DMS79 (cell line): ENCODE results near the gene CD36.

Experiments used
- DNase-seq: peaks from one replicate; lab custom pipeline; 2025; lab: John Stamatoyannopoulos, UW

The CD36 gene

GRCh38 chr7:80703272-80703671 is 64.8 kb downstream of the CD36 start:
- no peak for DNase-seq

DNA sequence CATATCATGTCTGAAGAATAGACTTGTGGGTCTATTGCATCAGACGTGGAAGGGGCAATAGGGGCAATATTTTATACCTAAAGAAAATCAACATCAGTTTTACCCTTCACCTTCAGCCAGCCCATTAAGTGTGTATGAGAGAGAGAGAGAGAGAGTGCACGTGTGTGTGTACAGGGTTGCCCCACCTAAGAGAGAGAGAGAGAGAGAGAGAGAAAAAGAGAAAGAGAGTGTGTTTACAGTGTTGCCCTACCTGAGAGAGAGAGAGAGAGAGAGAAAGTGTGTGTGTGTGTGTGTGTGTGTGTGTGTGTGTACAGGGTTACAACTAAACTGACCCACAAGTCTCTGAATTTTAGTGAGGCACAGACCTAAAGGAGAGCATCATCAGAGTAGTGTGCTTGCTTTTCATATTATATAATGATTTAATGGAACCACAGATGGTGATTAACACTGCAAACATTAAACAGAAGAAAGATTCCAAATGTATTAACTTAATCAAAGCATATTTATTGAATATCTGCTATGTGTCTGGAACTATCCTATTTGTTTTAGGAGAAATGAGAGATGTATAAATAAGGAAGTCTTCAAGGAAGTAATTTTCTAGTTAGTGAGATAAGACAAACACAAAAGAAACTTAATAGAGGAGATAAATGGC is 66.8 kb downstream of the CD36 start:
- no peak for DNase-seq

DNA sequence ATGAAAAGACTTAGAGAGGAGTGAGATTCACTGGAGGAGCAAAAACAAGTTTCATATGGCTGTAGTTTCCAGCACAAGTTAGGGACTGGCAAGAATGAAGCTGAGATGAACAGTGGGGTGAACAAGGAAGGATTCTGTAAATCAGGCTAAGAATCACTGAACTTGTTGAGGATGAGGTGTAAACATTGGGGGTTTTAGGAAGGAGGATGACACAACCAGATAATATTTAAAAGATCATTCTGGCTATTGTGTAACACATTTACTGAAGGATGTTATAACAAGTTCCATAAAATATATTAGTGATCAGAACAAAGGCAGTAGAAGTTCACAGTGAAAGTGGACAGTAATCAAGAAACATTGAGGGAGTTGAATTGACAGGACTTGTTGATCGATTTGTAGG is 68.9 kb downstream of the CD36 start:
- DNase-seq: no peak

DNA sequence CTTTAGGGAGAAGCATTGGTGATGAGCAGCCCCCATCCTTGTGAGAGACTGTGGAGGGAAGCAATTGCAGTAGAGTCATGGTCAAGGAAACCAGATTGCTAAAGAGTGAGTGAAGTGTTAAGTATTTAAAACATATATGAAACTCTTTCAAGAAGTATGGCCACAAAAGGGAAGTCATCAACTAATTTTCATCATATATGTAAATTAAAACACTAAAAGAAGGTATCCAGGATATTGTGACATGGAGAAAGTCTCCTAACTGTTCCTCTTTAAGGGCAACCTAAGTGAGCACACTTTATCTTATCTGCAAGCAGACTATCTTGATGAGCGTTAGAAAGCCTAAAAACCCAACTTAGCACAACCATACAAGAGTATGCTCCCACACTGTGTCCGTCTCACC is 69.7 kb downstream of the CD36 start:
- DNase-seq: no peak

- no peak for DNase-seq
Observed at GRCh38 chr7:80711531-80711930, 73.1 kb downstream of the CD36 start.

GRCh38 chr7:80719261-80719660 is 80.8 kb downstream of the CD36 start:
- no peak for DNase-seq

DNA sequence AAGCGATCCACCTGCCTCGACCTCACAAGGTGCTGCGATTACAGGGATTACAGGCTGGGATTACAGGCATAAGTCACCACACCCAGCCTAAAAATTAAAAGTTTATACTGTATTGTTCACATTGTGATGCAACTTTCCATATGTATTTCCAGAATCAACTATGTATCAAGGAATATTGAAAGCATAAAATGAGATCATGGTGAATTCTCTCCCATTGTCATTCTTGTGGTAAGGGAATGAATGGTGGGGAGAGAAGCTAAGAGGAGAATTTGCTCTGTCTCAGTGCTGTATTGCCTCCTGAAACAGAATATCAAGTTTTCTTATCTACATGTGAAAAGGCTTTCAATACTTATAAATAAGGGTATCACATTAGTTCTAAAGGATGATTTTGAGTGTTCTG is 81.7 kb downstream of the CD36 start:
- no peak for DNase-seq

DNA sequence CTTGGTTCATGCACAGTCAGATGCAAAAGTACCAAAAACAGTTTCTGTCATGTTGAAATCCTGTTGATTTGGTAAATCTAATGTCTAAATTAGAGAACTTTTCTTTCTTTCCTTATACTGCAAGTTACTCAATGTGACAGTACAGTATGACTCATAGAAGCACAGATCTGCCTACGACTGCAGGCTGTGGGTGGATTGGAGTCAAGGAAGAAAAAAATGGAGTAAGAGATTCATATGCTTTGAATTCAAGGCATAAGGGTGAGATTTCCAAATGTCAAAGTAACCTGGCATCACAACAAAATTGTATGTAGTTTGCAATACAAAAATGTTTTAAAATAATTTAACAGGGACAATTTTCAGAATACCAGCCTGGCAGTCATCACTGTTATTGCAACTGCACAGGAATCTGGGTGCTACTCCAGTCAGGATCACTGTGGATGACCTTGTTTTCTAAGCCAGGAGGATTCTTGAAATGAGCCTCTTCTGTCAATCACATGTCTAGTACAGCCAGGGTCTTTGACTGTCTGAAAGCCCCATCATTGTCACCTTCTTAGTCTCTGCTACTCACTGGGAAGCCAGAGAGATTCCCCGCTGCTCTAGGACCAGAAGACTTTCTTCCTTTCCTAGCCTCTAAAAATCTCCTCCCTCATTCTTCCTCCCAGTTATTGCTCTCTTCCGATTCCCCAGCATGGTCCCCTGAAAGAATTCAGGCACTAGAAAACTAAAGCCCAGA is 83.6 kb downstream of the CD36 start:
- no peak for DNase-seq

GRCh38 chr7:80722616-80723195 is 84.3 kb downstream of the CD36 start:
- DNase-seq: no peak

DNA sequence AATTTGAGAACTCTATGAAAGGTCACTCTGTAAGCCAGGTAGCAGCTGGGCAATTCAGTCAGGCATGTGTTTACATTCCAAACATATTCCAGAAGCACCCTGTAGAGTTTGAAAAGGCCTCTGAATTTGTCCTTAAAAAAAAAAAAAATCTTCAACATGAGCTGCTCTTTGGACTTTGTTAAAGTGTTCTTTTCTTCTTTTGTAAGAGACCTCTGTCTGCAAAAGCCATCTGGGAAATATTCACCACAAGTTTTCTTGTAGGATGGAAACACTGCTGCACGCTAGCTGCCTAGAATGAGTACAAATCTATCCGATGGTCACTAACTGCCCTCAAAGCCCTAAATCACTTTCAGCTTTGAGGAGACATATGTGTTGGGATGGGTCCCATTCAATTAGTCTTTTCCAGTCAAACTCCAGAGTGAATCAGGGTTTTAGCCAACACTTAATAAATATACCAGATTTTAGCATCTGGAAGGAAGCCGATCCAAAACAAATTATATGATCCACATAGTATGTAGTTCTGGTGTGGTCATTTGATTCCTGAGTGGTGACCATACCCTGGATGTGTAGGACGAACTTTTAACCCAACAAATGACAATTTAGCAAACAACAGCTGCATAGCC is 85.9 kb downstream of the CD36 start:
- DNase-seq: no peak

GRCh38 chr7:80725181-80725611 is 86.8 kb downstream of the CD36 start:
- DNase-seq: no peak
